Measurements from ENCODE around the gene DGKD. TPM values are rescaled to one million over a fixed set of nuclear protein-coding genes. Genes with fewer than 3 reads are reported as not detected.

Gene DGKD
- total and polyA plus RNA-seq, 10 of the 15 experiments (the other 5 are each of a cell fraction or from before 2014, with no cell fraction given) = 2.7 to 81.9 (median 27.0) TPM

DNA sequence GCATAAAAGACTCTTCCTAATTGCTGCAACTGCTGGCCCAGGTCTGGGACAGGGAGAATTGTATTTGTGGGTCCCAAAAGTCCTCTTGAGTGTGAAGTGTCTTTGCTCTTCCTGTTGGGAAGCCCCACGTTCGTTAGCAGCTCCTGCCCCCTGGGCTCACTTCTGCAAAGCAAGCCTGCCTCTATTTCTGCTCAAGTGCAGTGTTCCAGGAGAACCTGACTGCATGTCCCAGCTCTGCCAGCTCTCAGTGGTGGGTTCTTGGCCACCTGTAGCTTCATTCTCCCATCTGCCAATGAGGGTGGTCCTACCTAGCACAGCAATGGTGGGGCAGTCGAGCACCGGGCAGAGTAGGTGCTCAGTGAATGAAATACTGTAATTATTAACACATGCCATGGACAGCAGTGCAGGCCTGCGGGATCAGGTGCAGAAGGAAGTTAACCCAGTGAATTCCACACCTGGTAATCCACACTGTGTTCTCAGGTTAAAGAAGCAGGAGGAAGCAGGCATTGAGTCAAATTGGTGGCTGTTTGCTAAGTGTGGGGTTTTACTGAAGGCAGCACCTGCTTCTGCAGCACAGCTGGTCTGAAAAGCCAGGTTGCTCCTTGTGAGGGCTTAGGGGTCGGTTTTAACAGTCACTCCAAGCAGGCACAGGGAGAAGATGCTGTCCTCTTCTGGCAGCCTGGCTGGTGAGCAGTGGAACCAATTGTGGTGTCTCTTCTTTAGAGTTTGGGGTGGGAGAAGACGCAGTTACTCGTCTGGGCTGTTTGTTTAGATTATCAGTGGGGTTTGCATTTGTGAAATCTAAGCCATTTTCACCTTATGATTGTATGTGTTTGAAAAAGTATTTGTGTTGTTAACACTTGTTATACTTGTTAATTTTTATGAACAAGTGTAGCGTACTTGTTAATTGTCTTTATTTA lies 54.3 kb downstream of the DGKD start:
- no peak overlapping the region for H3K9ac ChIP-seq (ENCODE audit: control insufficient read depth, insufficient read depth, low read length)
- SMC1A ChIA-PET (ENCODE audit: uncharacterized antibody, unreplicated experiment) = interaction anchor here (7.2 kb wide), 1 partner anchor 8 kb away, joined by 66 read pairs; no protein-coding TSS in a partner anchor
- H3K27ac ChIP-seq (ENCODE audit: control insufficient read depth, insufficient read depth) = peak overlapping the region; percentile 20
- no peaks in the 10 kb centered on the region for H3K27me3 ChIP-seq (replicated peaks in 1 of 2; ENCODE audit: control insufficient read depth in 2 of 2, insufficient read depth in 2 of 2, low read length in 1 of 2)
- peak overlapping the region; percentile 8; the same call in 1 of the 2 replicates for H3K4me2 ChIP-seq (ENCODE audit: control insufficient read depth, insufficient read depth)
- no peak for ATAC-seq
- CTCF ChIA-PET = interaction anchor here (0.7 to 10.8 kb wide), 3 partner anchors 13 to 98 kb away, joined by 3 to 215 read pairs (median 135); no protein-coding TSS in a partner anchor
- no TSS peak for BruUV-seq (replicated peaks)
- RAD21 ChIA-PET (ENCODE audit: unreplicated experiment) = interaction anchor here (5.7 kb wide), 1 partner anchor 35 kb away, joined by 73 read pairs; no protein-coding TSS in a partner anchor
- 77% methylated on average over 9 of the region's 9 CpGs for WGBS (ENCODE audit: insufficient coverage, insufficient replicate concordance, low lambda C conversion rate, missing lambda C conversion rate)
- peaks cover 2% of the 10 kb centered on the region for H3K79me2 ChIP-seq (ENCODE audit: control insufficient read depth, insufficient read depth, low read length)
- POLR2A ChIA-PET = no interaction called here
- peaks cover 1 to 9% of the 10 kb centered on the region in 2 experiments for H3K36me3 ChIP-seq (ENCODE audit: control insufficient read depth in 2 of 2, insufficient read depth in 2 of 2, low read length in 1 of 2)
- H4K20me1 ChIP-seq (ENCODE audit: control insufficient read depth, insufficient read depth) = no peaks in the 10 kb centered on the region
- DNase-seq (ENCODE audit: low read depth, low spot score) = no peak
- peaks cover 5% of the 10 kb centered on the region for H3K4me1 ChIP-seq (ENCODE audit: control insufficient read depth, insufficient read depth, low read length)
- H3K4me3 ChIP-seq = no peak overlapping the region
- H2AFZ ChIP-seq (ENCODE audit: control insufficient read depth, low read depth, low read length) = no peak overlapping the region
- in situ Hi-C loops (cut with MboI) (loop anchor here (5.0 kb wide), 1 partner anchor 39 kb away; no protein-coding TSS in a partner anchor), intact Hi-C loops (cut with micrococcal nuclease; ENCODE audit: unreplicated experiment) (no loop called here)
- FAIRE-seq = no peak
- peaks cover 6% of the 10 kb centered on the region for H3K9me3 ChIP-seq (replicated peaks; ENCODE audit: control insufficient read depth, insufficient read depth, low read length)
- TF ChIP-seq TCF12 (IDR thresholded peaks at IDR 0.05; ENCODE audit: low read depth, low read length) (peak; percentile 25; the same call in 1 of the 2 replicates), RFX5 (IDR thresholded peaks at IDR 0.05; ENCODE audit: low read depth, low read length) (no peak), SPI1 (IDR thresholded peaks at IDR 0.05; ENCODE audit: borderline replicate concordance, insufficient read depth, low read depth, low read length) (peak; percentile 16; the same call in 1 of the 2 replicates)
